Calu3 (cell line): ENCODE measurements around the gene NPC1L1. TPM values are rescaled to one million over a fixed set of nuclear protein-coding genes. Genes with fewer than 3 reads are reported as not detected.

ENCODE experiments used
- BruUV-seq: library from RNA; stranded (reverse); fragments of 400-500 nt; replicated peaks from 2 replicates; lab custom pipeline; 2021; lab: Mats Ljungman, UMichigan
- CTCF ChIA-PET: fragments of 300-600 bp; sonication (Branson Sonifier 250); formaldehyde crosslinking; loops from one replicate; lab custom pipeline; 2022; ENCODE audit warnings: antibody characterized with exemption; lab: Charles Lee
- DNase-seq: peaks from one replicate; pipeline ENCODE4 v3.0.0; 2022
- H3K27ac Mint-ChIP-seq: one replicate; pipeline ENCODE4 v1.8.0; 2022; ENCODE audit warnings: mixed read lengths; ENCODE audit not compliant: unreplicated experiment
- H3K27me3 Mint-ChIP-seq: one replicate; pipeline ENCODE4 v1.8.0; 2022; ENCODE audit warnings: mixed read lengths; ENCODE audit not compliant: unreplicated experiment
- H3K36me3 Mint-ChIP-seq: one replicate; pipeline ENCODE4 v1.8.0; 2022; ENCODE audit warnings: mild to moderate bottlenecking, moderate library complexity, mixed read lengths; ENCODE audit not compliant: insufficient read depth, unreplicated experiment
- H3K4me1 Mint-ChIP-seq: one replicate; pipeline ENCODE4 v1.8.0; 2022; ENCODE audit warnings: mild to moderate bottlenecking, low read depth, mixed read lengths; ENCODE audit not compliant: unreplicated experiment
- H3K4me3 Mint-ChIP-seq: one replicate; pipeline ENCODE4 v1.8.0; 2022; ENCODE audit warnings: mild to moderate bottlenecking, low read depth, moderate library complexity, mixed read lengths; ENCODE audit not compliant: unreplicated experiment
- H3K9me3 Mint-ChIP-seq: one replicate; pipeline ENCODE4 v1.8.0; 2022; ENCODE audit warnings: low read depth, mixed read lengths; ENCODE audit not compliant: unreplicated experiment
- intact Hi-C: fragments of 100-400 bp; cut with micrococcal nuclease; formaldehyde crosslinking; loops from one replicate; pipeline ENCODE4 v1.10.0; 2022; ENCODE audit not compliant: unreplicated experiment
- total RNA-seq: library from RNA; stranded (reverse); gene quantifications from 2 replicates; pipeline ENCODE4 v1.2.3, GENCODE V29; 2022
- TF ChIP-seq, protein P1 (sequence below): fragments of 200-600 bp; IDR thresholded peaks from one replicate; pipeline ENCODE4 v1.8.0; 2022; ENCODE audit warnings: antibody characterized with exemption; ENCODE audit not compliant: unreplicated experiment

Gene NPC1L1
- total RNA-seq, 1 experiment from 2014 or later: 46.0 TPM

DNA sequence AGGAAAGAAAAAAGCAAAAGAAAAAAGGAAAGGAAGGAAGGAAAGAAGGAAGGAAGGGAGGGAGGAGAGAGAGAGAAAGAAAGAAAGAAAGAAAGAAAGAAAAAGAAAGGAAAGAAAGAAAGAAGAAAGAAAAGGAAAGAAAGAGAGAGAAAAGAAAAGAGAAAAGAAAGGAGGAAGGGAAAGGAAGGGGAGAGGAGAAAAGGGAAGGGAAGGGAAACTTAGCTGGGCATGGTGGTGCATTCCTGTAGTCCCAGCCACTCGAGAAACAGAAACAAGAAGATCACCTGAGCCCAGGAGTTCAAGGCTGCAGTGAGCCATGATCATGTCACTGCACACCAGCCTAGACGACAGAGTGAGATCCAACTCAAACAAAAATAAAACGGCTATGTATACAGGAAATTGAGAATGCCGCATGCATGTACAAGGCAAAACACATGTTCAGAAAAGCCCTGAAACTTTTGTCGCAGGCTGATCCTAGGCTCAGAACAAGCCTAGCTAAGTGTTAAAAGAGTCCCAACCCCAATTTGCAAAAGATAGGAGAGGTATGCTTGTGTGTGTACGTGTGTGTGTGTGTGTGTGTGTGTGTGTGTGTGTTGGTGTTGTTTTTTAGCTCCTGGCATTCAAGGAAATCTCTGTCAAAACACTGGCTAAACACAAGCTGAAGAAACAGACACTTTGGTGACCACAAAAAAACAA lies 6.6 kb upstream of the NPC1L1 start:
- intact Hi-C loops: no loop called here
- CTCF ChIA-PET: interaction anchor here (0.7 to 1.2 kb wide), 3 partner anchors 20 to 484 kb away, joined by 3 to 4 read pairs (median 3); no protein-coding TSS in a partner anchor
- no TSS peak for BruUV-seq
- H3K4me1 Mint-ChIP-seq: peaks cover 45% of the 10 kb centered on the region
- no peaks in the 10 kb centered on the region for H3K9me3 Mint-ChIP-seq
- TF ChIP-seq, protein P1, sequence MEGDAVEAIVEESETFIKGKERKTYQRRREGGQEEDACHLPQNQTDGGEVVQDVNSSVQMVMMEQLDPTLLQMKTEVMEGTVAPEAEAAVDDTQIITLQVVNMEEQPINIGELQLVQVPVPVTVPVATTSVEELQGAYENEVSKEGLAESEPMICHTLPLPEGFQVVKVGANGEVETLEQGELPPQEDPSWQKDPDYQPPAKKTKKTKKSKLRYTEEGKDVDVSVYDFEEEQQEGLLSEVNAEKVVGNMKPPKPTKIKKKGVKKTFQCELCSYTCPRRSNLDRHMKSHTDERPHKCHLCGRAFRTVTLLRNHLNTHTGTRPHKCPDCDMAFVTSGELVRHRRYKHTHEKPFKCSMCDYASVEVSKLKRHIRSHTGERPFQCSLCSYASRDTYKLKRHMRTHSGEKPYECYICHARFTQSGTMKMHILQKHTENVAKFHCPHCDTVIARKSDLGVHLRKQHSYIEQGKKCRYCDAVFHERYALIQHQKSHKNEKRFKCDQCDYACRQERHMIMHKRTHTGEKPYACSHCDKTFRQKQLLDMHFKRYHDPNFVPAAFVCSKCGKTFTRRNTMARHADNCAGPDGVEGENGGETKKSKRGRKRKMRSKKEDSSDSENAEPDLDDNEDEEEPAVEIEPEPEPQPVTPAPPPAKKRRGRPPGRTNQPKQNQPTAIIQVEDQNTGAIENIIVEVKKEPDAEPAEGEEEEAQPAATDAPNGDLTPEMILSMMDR: no peak
- DNase-seq: no peak
- H3K36me3 Mint-ChIP-seq: peaks cover 5% of the 10 kb centered on the region
- H3K4me3 Mint-ChIP-seq: no peak overlapping the region
- H3K27ac Mint-ChIP-seq: peak overlapping the region; percentile 6
- no peaks in the 10 kb centered on the region for H3K27me3 Mint-ChIP-seq

DNA sequence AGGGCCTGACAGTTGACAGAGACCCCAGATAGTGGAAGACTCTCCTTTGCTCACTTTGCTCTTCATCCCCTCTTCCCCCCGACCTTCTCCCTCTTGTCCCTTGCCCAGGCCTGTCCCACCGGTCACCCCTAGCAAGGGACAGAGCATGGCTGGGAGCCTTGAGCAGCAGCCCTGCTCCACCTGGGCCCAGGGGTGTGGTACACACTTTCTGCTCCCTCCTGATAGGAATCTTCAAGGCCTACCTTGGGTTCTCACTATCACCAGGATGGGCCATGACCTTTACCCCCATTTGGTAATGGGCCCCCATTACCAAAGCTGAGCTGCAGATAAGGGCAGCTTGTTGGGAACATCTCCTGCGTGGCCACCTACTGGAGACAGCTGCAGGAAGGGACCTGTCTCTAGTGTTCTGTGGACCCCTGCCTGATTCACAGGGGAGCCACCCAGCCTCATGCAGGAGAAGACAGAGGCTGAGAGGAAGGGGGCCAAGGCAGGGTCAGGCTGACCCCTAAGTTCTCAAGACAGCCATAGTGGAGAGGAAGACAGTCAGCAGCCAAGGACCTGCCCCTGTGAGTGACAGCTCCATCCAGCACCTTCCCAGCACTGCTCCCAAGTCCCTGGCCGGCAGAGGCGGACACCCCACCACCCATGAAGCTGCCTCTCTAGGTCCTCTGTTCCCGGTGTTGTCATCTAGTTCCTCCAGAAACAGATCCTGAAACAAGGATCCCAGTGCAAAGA lies 913 bp upstream of the NPC1L1 start:
- H3K9me3 Mint-ChIP-seq: no peaks in the 10 kb centered on the region
- H3K27ac Mint-ChIP-seq: peak overlapping the region; percentile 85
- TF ChIP-seq, protein P1: no peak
- peaks cover 43% of the 10 kb centered on the region for H3K36me3 Mint-ChIP-seq
- peaks cover 80% of the 10 kb centered on the region for H3K4me1 Mint-ChIP-seq
- TSS peak; percentile 84 for BruUV-seq
- CTCF ChIA-PET: interaction anchor here (0.7 to 1.7 kb wide), 7 partner anchors 14 to 96 kb away, joined by 3 to 12 read pairs (median 3); partner anchors contain the start of gene DDX56
- no peak for DNase-seq
- peak overlapping the region; percentile 78 for H3K4me3 Mint-ChIP-seq
- no peaks in the 10 kb centered on the region for H3K27me3 Mint-ChIP-seq
- intact Hi-C loops: loop anchor here (1.0 kb wide), 2 partner anchors 23 to 52 kb away; partner anchors contain the start of gene NUDCD3

DNA sequence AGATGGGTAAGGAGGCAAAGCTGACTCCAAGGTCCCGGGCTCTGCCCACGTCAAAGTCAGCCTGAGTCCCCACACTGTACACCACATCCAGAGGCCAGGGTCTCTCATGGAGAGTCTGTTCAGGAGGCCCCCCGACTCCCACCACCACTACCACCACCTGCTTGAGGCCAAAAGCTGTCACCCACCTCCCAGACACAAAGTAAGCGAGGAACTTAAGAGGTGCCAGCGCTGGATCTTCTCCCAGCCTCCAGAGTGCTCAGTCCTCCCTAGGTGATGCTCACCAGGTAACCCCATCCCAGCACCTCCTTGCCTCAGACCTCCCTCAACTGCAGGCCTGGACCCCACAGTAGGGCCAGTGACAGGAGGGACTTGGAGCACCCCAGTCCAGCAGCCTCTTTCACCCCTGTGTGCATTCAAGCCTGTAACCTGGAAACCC lies 520 bp downstream of the NPC1L1 start:
- Mint-ChIP-seq H3K9me3 (no peaks in the 10 kb centered on the region), H3K36me3 (peaks cover 50% of the 10 kb centered on the region), H3K27me3 (no peaks in the 10 kb centered on the region), H3K4me3 (peak overlapping the region; percentile 78), H3K27ac (peak overlapping the region; percentile 85), H3K4me1 (peaks cover 85% of the 10 kb centered on the region)
- TF ChIP-seq, protein P1: no peak
- BruUV-seq: no TSS peak
- DNase-seq: no peak
- CTCF ChIA-PET: no interaction called here
- intact Hi-C loops: loop anchor here (1.0 kb wide), 2 partner anchors 25 to 50 kb away; partner anchors contain the start of gene NUDCD3

DNA sequence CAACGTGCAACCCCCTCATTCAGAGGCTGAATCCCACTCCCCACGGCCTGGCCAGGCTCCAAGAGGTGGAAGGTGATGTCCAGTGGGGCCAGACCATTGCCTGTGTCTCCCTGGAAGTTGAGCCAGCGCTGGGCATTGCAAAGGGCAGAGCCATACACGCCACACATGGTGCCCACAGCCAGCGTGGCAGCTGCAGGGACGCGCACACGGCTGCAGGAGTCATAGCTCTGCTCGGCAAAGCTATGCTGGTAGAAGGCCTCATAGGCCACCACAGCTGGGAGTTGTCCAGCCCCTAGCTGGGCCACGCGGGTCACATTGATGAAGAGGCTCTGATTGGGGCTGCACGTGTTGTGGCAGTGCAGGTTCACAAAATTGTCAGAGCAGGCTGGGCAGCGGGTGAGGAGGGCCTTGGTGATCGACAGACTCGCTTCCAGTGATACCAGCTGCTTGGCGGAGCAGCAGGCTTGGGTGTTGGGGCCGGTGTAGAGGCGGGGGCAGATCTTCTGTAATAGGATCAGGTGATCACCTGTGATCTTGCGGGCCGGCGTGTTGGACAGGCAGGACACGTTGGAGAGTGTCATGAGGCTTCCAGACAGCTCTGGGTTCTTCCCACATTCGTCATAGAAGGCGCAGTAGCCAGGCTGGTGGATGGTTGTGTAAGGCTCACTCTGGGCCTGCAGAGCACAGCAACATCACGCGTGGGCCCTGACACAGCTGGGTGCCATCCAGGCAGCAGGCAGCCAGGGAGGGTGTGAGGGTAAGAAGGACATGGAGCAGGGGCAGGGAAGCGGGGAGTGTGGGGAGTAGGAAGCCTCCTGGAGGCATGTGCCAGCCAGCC lies 1.2 kb downstream of the NPC1L1 start:
- H3K36me3 Mint-ChIP-seq: peaks cover 56% of the 10 kb centered on the region
- intact Hi-C loops: no loop called here
- no peak for DNase-seq
- BruUV-seq: no TSS peak
- H3K27ac Mint-ChIP-seq: peak overlapping the region; percentile 85
- H3K27me3 Mint-ChIP-seq: no peaks in the 10 kb centered on the region
- TF ChIP-seq, protein P1: no peak
- peaks cover 85% of the 10 kb centered on the region for H3K4me1 Mint-ChIP-seq
- CTCF ChIA-PET: no interaction called here
- no peaks in the 10 kb centered on the region for H3K9me3 Mint-ChIP-seq
- peak overlapping the region; percentile 78 for H3K4me3 Mint-ChIP-seq
